OCI-LY3 (cell line): Measurements from ENCODE around the gene MAPKAPK3.

Experiments
- H2AFZ ChIP-seq: fragments of 200-600, 300-600 bp; shearing (Covaris generic); 2 replicates; pipeline ENCODE4 v1.6.0; 2014; ENCODE audit warnings: antibody characterized with exemption, low read depth, low read length
- H3K27ac ChIP-seq: fragments of 200-600, 300-600 bp; sonication (generic); 2 replicates; pipeline ENCODE4 v1.5.1; 2014; ENCODE audit warnings: mild to moderate bottlenecking, low read length, moderate library complexity, mixed read lengths
- H3K27me3 ChIP-seq: fragments of 200-600, 300-600 bp; sonication (generic); 2 replicates; pipeline ENCODE4 v1.6.1; 2014; ENCODE audit warnings: low read depth, low read length, mixed read lengths
- H3K36me3 ChIP-seq: fragments of 200-600, 300-600 bp; sonication (generic); replicated peaks from 2 replicates; pipeline ENCODE3; 2014; ENCODE audit warnings: low read depth, low read length, mixed read lengths
- H3K4me1 ChIP-seq: fragments of 300-600, 200-600 bp; sonication (generic); 2 replicates; pipeline ENCODE4 v1.6.1; 2014; ENCODE audit warnings: low read length, mixed read lengths
- H3K4me2 ChIP-seq: fragments of 200-600, 300-600 bp; sonication (generic); 2 replicates; pipeline ENCODE4 v1.6.1; 2014; ENCODE audit warnings: low read length, mixed read lengths
- H3K4me3 ChIP-seq: fragments of 300-600, 200-600 bp; sonication (generic); 2 replicates; pipeline ENCODE4 v1.5.1; 2014; ENCODE audit warnings: antibody characterized with exemption, mild to moderate bottlenecking, low read length, moderate library complexity
- H3K79me2 ChIP-seq: fragments of 300-600, 200-600 bp; shearing (Covaris generic); 2 replicates; pipeline ENCODE4 v1.6.1; 2014; ENCODE audit warnings: mild to moderate bottlenecking, low read length, mixed read lengths
- H3K9ac ChIP-seq: fragments of 300-600, 200-600 bp; shearing (Covaris generic); 2 replicates; pipeline ENCODE4 v1.6.0; 2014; ENCODE audit warnings: mild to moderate bottlenecking, low read length, moderate library complexity
- H3K9me3 ChIP-seq: fragments of 200-600, 300-600 bp; shearing (Covaris generic); 2 replicates; pipeline ENCODE4 v1.6.1; 2014; ENCODE audit warnings: low read length, mixed read lengths; ENCODE audit not compliant: insufficient read depth
- H4K20me1 ChIP-seq: fragments of 200-600, 300-600 bp; sonication (generic); 2 replicates; pipeline ENCODE4 v1.6.1; 2016; ENCODE audit warnings: low read length, mixed read lengths; ENCODE audit not compliant: insufficient read depth
- EZH2phosphoT487 ChIP-seq: fragments of 200-600 bp; shearing (Covaris generic); IDR thresholded peaks from 2 replicates; pipeline ENCODE4 v1.6.1; 2018; ENCODE audit warnings: antibody characterized with exemption, mixed run types, low read depth
- TF ChIP-seq, protein P1 (sequence below): fragments of 200-600, 300-600 bp; sonication (generic); IDR thresholded peaks from 2 replicates; pipeline ENCODE4 v1.5.1; 2014; ENCODE audit warnings: antibody characterized with exemption, low read length, low read depth

Gene MAPKAPK3

DNA sequence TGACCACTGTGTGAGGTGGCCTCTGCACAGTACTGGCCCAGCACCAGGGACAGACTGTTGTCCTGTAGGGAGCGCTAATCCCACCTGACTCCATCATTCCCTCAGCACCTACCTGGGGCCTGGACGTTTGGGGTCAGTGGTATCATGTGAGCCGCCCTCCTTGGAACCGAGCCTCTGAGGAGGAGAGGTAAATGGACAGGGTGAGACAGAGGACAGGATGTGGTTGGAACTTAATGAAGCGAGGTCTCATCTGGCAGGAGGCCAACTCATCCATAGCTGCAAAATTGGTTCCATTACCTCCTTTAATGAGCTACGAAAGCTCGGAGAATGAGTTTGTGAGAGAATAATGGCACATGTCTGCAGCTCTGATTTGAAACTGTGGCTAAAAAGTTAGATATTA lies 13.9 kb downstream of the MAPKAPK3 start:
- TF ChIP-seq, protein P1, sequence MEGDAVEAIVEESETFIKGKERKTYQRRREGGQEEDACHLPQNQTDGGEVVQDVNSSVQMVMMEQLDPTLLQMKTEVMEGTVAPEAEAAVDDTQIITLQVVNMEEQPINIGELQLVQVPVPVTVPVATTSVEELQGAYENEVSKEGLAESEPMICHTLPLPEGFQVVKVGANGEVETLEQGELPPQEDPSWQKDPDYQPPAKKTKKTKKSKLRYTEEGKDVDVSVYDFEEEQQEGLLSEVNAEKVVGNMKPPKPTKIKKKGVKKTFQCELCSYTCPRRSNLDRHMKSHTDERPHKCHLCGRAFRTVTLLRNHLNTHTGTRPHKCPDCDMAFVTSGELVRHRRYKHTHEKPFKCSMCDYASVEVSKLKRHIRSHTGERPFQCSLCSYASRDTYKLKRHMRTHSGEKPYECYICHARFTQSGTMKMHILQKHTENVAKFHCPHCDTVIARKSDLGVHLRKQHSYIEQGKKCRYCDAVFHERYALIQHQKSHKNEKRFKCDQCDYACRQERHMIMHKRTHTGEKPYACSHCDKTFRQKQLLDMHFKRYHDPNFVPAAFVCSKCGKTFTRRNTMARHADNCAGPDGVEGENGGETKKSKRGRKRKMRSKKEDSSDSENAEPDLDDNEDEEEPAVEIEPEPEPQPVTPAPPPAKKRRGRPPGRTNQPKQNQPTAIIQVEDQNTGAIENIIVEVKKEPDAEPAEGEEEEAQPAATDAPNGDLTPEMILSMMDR, result no peak
- TF ChIP-seq EZH2phosphoT487, result no peak
- Histone ChIP-seq H3K4me1 (no peaks in the 10 kb centered on the region), H3K79me2 (peaks cover 51% of the 10 kb centered on the region), H3K36me3 (peaks cover 8% of the 10 kb centered on the region), H3K9me3 (no peaks in the 10 kb centered on the region), H2AFZ (no peak overlapping the region), H3K27me3 (no peaks in the 10 kb centered on the region), H3K4me2 (no peak overlapping the region), H3K27ac (no peak overlapping the region), H3K9ac (no peak overlapping the region), H3K4me3 (no peak overlapping the region), H4K20me1 (peaks cover 54% of the 10 kb centered on the region)

DNA sequence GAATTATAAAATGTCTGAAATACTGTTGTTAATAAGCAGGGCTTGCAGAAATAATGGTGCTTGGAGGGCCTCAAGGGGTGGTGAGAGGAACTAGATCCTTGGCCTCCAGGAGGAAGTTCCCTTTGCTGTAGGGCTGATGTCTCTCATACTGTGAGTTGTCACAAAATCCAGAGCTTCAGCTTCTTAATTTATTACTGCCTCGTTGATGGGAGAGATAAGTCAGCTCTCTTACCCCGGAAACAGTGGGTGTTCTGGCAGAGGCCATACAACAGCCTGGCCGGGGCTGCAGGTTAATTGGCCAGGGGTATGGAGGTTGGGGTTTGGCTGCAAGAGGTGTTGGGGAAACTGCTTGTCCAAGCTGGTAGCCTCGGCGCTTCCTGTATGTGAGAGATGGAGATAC lies 15.5 kb downstream of the MAPKAPK3 start:
- H4K20me1 ChIP-seq, result peaks cover 48% of the 10 kb centered on the region

DNA sequence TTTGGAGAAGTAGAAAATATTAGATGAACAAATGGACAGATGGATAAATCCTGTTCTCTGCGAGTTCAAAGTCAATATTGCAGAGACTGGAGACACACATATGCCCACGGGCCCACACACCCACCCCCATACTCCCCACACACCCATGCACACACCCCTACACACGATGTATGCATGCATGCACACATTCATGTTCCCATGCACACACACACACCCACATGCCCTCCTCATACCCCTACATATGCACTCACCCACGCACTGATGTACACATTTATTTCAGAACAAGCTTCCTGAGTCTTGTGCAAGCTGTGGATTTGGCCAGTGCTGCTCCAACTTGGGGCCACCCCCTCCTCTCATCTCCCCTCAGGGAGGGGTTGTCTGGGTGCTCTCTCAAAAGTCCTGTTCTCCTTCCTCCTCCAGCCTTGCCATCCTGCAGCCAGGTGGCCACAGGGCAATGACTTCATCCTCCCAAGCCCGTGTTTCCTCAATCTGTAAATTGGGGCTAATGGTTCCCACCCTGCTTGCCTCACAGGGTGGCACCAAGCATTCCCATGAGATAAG lies 16.4 kb downstream of the MAPKAPK3 start:
- Histone ChIP-seq H3K79me2 (peaks cover 50% of the 10 kb centered on the region), H3K4me2 (no peak overlapping the region), H3K4me1 (no peaks in the 10 kb centered on the region)

More for the DNA sequence above, 15.5 kb downstream of the MAPKAPK3 start:
- H2AFZ ChIP-seq, result no peak overlapping the region
- H3K36me3 ChIP-seq, result peaks cover 8% of the 10 kb centered on the region
- H3K9ac ChIP-seq, result no peak overlapping the region
- peaks cover 50% of the 10 kb centered on the region for H3K79me2 ChIP-seq
- no peak overlapping the region for H3K4me2 ChIP-seq
- H3K4me3 ChIP-seq, result no peak overlapping the region
- H3K4me1 ChIP-seq, result no peaks in the 10 kb centered on the region
- H3K27ac ChIP-seq, result no peak overlapping the region
- no peak for TF ChIP-seq EZH2phosphoT487
- TF ChIP-seq, protein P1, result no peak
- no peaks in the 10 kb centered on the region for H3K27me3 ChIP-seq
- no peaks in the 10 kb centered on the region for H3K9me3 ChIP-seq

DNA sequence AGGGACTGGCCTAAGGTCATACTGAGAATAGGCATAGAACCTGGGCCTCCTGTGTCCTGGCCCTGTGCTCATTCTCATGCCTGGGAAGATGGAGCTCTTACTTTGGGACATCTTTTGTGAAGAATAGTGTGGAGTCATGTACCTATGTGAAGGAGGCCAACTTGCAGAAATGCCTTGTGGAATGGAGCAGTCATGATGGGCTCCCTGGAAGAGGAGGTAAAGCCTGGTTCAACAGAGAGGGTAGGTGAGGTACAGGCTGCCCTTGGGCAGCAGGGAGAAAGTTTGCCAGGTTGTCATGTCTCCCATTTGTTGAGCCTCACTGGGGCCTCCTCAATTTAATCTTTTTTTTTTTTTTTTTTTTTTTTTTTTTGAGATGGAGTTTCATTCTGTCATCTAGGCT lies 18.1 kb downstream of the MAPKAPK3 start:
- peaks cover 37% of the 10 kb centered on the region for H4K20me1 ChIP-seq
- TF ChIP-seq EZH2phosphoT487, result no peak
- TF ChIP-seq, protein P1, result no peak
- H3K4me2 ChIP-seq, result no peak overlapping the region
- H3K4me3 ChIP-seq, result no peak overlapping the region
- peaks cover 8% of the 10 kb centered on the region for H3K36me3 ChIP-seq
- H3K79me2 ChIP-seq, result peaks cover 38% of the 10 kb centered on the region
- no peaks in the 10 kb centered on the region for H3K4me1 ChIP-seq
- H3K27ac ChIP-seq, result no peak overlapping the region
- H3K9ac ChIP-seq, result no peak overlapping the region
- H3K27me3 ChIP-seq, result no peaks in the 10 kb centered on the region
- no peaks in the 10 kb centered on the region for H3K9me3 ChIP-seq
- H2AFZ ChIP-seq, result no peak overlapping the region

More for the DNA sequence above, 16.4 kb downstream of the MAPKAPK3 start:
- H3K27me3 ChIP-seq, result no peaks in the 10 kb centered on the region
- TF ChIP-seq, protein P1, result no peak
- TF ChIP-seq EZH2phosphoT487, result no peak
- H3K4me3 ChIP-seq, result no peak overlapping the region
- peaks cover 43% of the 10 kb centered on the region for H4K20me1 ChIP-seq
- no peak overlapping the region for H2AFZ ChIP-seq
- H3K9ac ChIP-seq, result no peak overlapping the region
- H3K9me3 ChIP-seq, result no peaks in the 10 kb centered on the region
- no peak overlapping the region for H3K27ac ChIP-seq
- H3K36me3 ChIP-seq, result peaks cover 8% of the 10 kb centered on the region
